ENCODE data around the gene CD4. TPM values are rescaled to one million over a fixed set of nuclear protein-coding genes. Genes with fewer than 3 reads are reported as not detected.

The CD4 gene
- total RNA-seq, 2 donors from 2014 or later = 0.77 to 1.3 TPM

DNA sequence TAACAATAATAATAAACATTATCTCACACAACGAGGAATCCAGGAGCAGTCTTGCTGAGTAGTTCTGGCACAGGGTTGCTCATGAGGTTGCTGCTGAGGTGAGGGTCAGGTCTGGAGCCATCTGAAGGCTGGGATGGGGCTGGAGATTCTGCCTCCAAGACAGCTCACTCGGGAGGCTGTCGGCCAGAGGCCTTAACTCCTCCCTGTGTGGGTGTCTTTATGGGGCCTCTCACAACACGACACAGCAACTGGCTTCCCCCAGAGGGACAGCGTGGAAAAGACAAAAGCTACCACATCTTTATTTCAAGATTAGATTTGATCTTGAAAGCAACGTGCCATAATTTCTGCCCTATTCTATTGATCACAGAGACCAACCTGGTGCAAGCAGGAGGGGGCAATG, 7.2 kb upstream of the CD4 start:
- no peak overlapping the region for H3K27ac Mint-ChIP-seq
- H3K4me1 ChIP-seq (ENCODE audit: control insufficient read depth, insufficient read depth, low read length) = peaks cover 19% of the 10 kb centered on the region
- H3K27me3 Mint-ChIP-seq (ENCODE audit: insufficient read depth) = peaks cover 35% of the 10 kb centered on the region
- TF ChIP-seq, protein P1, sequence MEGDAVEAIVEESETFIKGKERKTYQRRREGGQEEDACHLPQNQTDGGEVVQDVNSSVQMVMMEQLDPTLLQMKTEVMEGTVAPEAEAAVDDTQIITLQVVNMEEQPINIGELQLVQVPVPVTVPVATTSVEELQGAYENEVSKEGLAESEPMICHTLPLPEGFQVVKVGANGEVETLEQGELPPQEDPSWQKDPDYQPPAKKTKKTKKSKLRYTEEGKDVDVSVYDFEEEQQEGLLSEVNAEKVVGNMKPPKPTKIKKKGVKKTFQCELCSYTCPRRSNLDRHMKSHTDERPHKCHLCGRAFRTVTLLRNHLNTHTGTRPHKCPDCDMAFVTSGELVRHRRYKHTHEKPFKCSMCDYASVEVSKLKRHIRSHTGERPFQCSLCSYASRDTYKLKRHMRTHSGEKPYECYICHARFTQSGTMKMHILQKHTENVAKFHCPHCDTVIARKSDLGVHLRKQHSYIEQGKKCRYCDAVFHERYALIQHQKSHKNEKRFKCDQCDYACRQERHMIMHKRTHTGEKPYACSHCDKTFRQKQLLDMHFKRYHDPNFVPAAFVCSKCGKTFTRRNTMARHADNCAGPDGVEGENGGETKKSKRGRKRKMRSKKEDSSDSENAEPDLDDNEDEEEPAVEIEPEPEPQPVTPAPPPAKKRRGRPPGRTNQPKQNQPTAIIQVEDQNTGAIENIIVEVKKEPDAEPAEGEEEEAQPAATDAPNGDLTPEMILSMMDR (conservative IDR thresholded peaks at IDR 0.05) = no peak
- no peak overlapping the region for H3K4me3 Mint-ChIP-seq
- H3K9me3 ChIP-seq (ENCODE audit: control insufficient read depth, low read length) = no peaks in the 10 kb centered on the region
- H3K4me1 Mint-ChIP-seq = peaks cover 32% of the 10 kb centered on the region
- H3K9me3 Mint-ChIP-seq = no peaks in the 10 kb centered on the region
- no peak overlapping the region for H3K9ac ChIP-seq (ENCODE audit: extremely low read depth, low read length, poor library complexity, severe bottlenecking)
- no peak overlapping the region for H3K4me3 ChIP-seq (ENCODE audit: low read length)
- 78 to 94% methylated on average over 3 to 6 of the region's 6 CpGs for WGBS, 2 experiments (ENCODE audit: insufficient coverage in 1 of 2, insufficient read length in 1 of 2)
- peaks cover 6% of the 10 kb centered on the region for H3K27me3 ChIP-seq (ENCODE audit: control insufficient read depth, insufficient read depth, low read length, poor library complexity, severe bottlenecking)
- peaks cover 3% of the 10 kb centered on the region for H3K36me3 Mint-ChIP-seq (ENCODE audit: low read depth)
- no peak for DNase-seq
- H3K27ac ChIP-seq (ENCODE audit: low read depth, low read length) = no peak overlapping the region
- H3K36me3 ChIP-seq (ENCODE audit: control insufficient read depth, insufficient read depth, low read length) = no peaks in the 10 kb centered on the region

DNA sequence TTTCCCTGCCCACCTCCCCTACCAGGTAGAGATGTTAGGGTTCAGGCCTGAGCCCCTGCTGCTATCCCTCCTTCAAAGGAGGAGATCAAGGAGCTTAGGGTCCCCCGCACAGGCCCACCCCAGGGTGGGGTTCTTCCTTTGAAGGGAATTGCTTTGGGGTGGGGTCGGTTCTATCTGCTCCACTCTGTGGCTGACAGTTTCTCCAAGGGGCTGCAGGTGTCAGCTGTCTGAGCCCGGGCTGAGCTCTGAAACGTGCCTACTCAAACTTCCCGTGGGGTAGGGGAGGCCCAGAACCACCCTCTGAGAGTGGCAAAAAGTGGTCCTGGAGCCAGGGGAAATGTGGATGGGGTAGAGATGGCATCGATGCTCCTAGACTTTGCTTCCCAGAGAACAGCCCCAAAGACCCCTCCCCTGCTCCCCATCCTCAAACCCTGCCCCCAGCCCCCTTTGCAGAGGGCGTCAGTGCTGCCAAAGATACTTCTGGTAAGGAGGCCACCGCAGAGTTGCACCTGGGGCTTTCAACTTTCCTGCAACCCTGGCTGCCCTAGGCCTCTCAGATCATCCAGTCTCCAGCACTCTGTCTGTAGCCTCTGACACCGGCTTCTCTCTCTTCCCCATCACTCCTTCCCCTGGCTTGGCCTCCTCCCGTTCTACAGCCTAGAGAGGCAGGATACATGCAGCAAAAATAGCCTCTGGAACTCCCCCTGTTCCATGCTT, 6.3 kb upstream of the CD4 start:
- Histone ChIP-seq H3K27ac (ENCODE audit: low read depth, low read length) (no peak overlapping the region), H3K27me3 (ENCODE audit: control insufficient read depth, insufficient read depth, low read length, poor library complexity, severe bottlenecking) (no peaks in the 10 kb centered on the region), H3K4me3 (ENCODE audit: low read length) (no peak overlapping the region), H3K9me3 (ENCODE audit: control insufficient read depth, low read length) (no peaks in the 10 kb centered on the region), H3K36me3 (ENCODE audit: control insufficient read depth, insufficient read depth, low read length) (no peaks in the 10 kb centered on the region), H3K4me1 (ENCODE audit: control insufficient read depth, insufficient read depth, low read length) (peaks cover 13% of the 10 kb centered on the region), H3K9ac (ENCODE audit: extremely low read depth, low read length, poor library complexity, severe bottlenecking) (no peak overlapping the region)
- no peaks in the 10 kb centered on the region for H3K36me3 Mint-ChIP-seq (ENCODE audit: low read depth)
- H3K4me1 Mint-ChIP-seq = peaks cover 26% of the 10 kb centered on the region
- no peaks in the 10 kb centered on the region for H3K9me3 Mint-ChIP-seq
- H3K27me3 Mint-ChIP-seq (ENCODE audit: insufficient read depth) = peaks cover 26% of the 10 kb centered on the region
- peak; percentile 37 for DNase-seq
- H3K27ac Mint-ChIP-seq = no peak overlapping the region
- 62 to 80% methylated on average over 3 to 9 of the region's 10 CpGs for WGBS, 2 experiments (ENCODE audit: insufficient coverage in 1 of 2, insufficient read length in 1 of 2)
- H3K4me3 Mint-ChIP-seq = no peak overlapping the region
- TF ChIP-seq, protein P1 (conservative IDR thresholded peaks at IDR 0.05) = no peak

DNA sequence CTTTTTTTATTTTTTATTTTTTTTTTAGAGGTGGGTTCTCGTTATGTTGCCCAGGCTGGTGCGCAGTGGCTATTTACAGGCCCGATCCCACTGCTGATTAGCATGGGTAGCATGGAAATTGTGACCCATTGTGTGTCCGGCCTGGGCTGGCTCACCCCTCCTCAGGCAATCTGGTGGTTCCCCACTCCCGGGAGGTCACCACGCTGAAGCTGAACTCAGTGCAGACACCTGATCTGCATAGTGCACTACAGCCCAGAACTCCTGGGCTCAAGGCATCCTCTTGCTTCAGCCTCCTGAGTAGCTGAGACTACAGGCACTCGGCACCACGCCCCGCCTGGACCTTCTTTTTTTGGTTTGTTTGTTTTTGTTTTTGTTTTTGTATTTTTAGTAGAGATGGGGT, 5.5 kb upstream of the CD4 start:
- DNase-seq = peak; percentile 37
- TF ChIP-seq, protein P1 (conservative IDR thresholded peaks at IDR 0.05) = no peak
- no peaks in the 10 kb centered on the region for H3K9me3 Mint-ChIP-seq
- Histone ChIP-seq H3K4me3 (ENCODE audit: low read length) (no peak overlapping the region), H3K9ac (ENCODE audit: extremely low read depth, low read length, poor library complexity, severe bottlenecking) (no peak overlapping the region), H3K36me3 (ENCODE audit: control insufficient read depth, insufficient read depth, low read length) (no peaks in the 10 kb centered on the region), H3K9me3 (ENCODE audit: control insufficient read depth, low read length) (no peaks in the 10 kb centered on the region), H3K27ac (ENCODE audit: low read depth, low read length) (no peak overlapping the region), H3K4me1 (ENCODE audit: control insufficient read depth, insufficient read depth, low read length) (peaks cover 10% of the 10 kb centered on the region), H3K27me3 (ENCODE audit: control insufficient read depth, insufficient read depth, low read length, poor library complexity, severe bottlenecking) (no peaks in the 10 kb centered on the region)
- peaks cover 18% of the 10 kb centered on the region for H3K27me3 Mint-ChIP-seq (ENCODE audit: insufficient read depth)
- no peaks in the 10 kb centered on the region for H3K36me3 Mint-ChIP-seq (ENCODE audit: low read depth)
- 82 to 93% methylated on average over 5 to 9 of the region's 9 CpGs for WGBS, 2 experiments (ENCODE audit: insufficient coverage in 1 of 2, insufficient read length in 1 of 2)
- H3K27ac Mint-ChIP-seq = no peak overlapping the region
- no peak overlapping the region for H3K4me3 Mint-ChIP-seq
- peaks cover 18% of the 10 kb centered on the region for H3K4me1 Mint-ChIP-seq
